ENCODE data around the gene IGFN1. TPM values are rescaled to one million over a fixed set of nuclear protein-coding genes. Genes with fewer than 3 reads are reported as not detected.

IGFN1 gene
- total and polyA plus RNA-seq, 2 experiments from 2014 or later, result 0.37 to 3.1 TPM

GRCh38 chr1:201272799-201273198, 82.2 kb downstream of the IGFN1 start:
- H3K9me2 ChIP-seq (replicated peaks; ENCODE audit: insufficient read depth), result no peaks in the 10 kb centered on the region
- no peak overlapping the region for H2AFZ ChIP-seq
- H3K79me2 ChIP-seq, result no peaks in the 10 kb centered on the region
- H3K4me2 ChIP-seq, result no peak overlapping the region
- no peaks in the 10 kb centered on the region for H3K27me3 ChIP-seq
- TF ChIP-seq, protein P1, sequence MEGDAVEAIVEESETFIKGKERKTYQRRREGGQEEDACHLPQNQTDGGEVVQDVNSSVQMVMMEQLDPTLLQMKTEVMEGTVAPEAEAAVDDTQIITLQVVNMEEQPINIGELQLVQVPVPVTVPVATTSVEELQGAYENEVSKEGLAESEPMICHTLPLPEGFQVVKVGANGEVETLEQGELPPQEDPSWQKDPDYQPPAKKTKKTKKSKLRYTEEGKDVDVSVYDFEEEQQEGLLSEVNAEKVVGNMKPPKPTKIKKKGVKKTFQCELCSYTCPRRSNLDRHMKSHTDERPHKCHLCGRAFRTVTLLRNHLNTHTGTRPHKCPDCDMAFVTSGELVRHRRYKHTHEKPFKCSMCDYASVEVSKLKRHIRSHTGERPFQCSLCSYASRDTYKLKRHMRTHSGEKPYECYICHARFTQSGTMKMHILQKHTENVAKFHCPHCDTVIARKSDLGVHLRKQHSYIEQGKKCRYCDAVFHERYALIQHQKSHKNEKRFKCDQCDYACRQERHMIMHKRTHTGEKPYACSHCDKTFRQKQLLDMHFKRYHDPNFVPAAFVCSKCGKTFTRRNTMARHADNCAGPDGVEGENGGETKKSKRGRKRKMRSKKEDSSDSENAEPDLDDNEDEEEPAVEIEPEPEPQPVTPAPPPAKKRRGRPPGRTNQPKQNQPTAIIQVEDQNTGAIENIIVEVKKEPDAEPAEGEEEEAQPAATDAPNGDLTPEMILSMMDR (IDR thresholded peaks at IDR 0.05; ENCODE audit: poor library complexity), result no peak
- TF ChIP-seq EZH2 (IDR thresholded peaks at IDR 0.05; ENCODE audit: borderline replicate concordance) (no peak), EZH2phosphoT487 (IDR thresholded peaks at IDR 0.05; ENCODE audit: low read depth, severe bottlenecking, unreplicated experiment) (no peak)
- H4K20me1 ChIP-seq (ENCODE audit: insufficient read depth, poor library complexity, severe bottlenecking), result no peaks in the 10 kb centered on the region
- no peaks in the 10 kb centered on the region for H3K4me1 ChIP-seq (ENCODE audit: insufficient read depth)
- DNase-seq (ENCODE audit: low spot score), result no peak
- H3K9me3 ChIP-seq (ENCODE audit: low read depth), result no peaks in the 10 kb centered on the region
- no peak overlapping the region for H3K27ac ChIP-seq
- no peak overlapping the region for H3K4me3 ChIP-seq
- no peaks in the 10 kb centered on the region for H3K36me3 ChIP-seq (replicated peaks; ENCODE audit: insufficient read depth, low read depth)
- WGBS (ENCODE audit: low lambda C conversion rate, missing lambda C conversion rate), result 83% methylated on average over 10 of the region's 10 CpGs

DNA sequence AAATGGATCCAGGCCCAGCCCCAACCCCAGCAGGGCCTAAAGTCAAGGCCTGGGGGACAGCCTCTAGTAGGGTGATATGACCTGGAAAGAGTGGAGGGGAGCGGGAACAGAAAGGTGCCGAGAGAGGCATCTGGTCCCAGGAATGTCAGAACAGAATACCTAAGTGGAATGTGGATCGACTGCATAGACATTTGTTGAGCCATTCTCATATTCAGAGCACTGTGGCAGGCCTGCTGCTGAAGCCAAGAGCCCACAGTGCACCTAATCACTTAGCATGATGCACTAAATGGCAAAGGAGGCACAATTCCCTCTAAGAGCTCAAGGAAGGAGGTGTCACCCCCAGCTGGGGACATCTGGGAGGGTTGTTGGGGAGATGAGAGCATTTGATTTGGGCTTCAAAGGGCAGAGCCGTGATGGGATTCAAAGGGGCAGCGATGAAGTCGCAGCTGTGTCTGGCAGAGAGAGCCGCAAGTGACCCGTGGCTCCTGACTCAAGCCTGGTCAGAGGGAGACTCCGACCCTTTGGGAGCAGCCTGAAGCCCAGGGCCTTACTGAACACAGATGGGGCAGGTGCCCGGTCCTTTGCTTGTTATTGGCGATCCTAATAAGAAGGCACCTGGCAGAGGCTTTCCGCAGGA, 84.1 kb downstream of the IGFN1 start:
- DNase-seq (ENCODE audit: low spot score), result no peak
- H3K9me2 ChIP-seq (replicated peaks; ENCODE audit: insufficient read depth), result no peaks in the 10 kb centered on the region
- no peaks in the 10 kb centered on the region for H4K20me1 ChIP-seq (ENCODE audit: insufficient read depth, poor library complexity, severe bottlenecking)
- TF ChIP-seq EZH2phosphoT487 (IDR thresholded peaks at IDR 0.05; ENCODE audit: low read depth, severe bottlenecking, unreplicated experiment), result no peak
- TF ChIP-seq, protein P1 (IDR thresholded peaks at IDR 0.05; ENCODE audit: poor library complexity), result no peak
- no peak for TF ChIP-seq EZH2 (IDR thresholded peaks at IDR 0.05; ENCODE audit: borderline replicate concordance)
- H3K4me1 ChIP-seq (ENCODE audit: insufficient read depth), result no peaks in the 10 kb centered on the region
- no peak overlapping the region for H3K4me3 ChIP-seq
- no peak overlapping the region for H2AFZ ChIP-seq
- no peak overlapping the region for H3K4me2 ChIP-seq
- H3K9me3 ChIP-seq (ENCODE audit: low read depth), result no peaks in the 10 kb centered on the region
- no peaks in the 10 kb centered on the region for H3K79me2 ChIP-seq
- no peaks in the 10 kb centered on the region for H3K27me3 ChIP-seq
- WGBS (ENCODE audit: low lambda C conversion rate, missing lambda C conversion rate), result 90% methylated on average over 12 of the region's 12 CpGs
- no peak overlapping the region for H3K27ac ChIP-seq
- H3K36me3 ChIP-seq (replicated peaks; ENCODE audit: insufficient read depth, low read depth), result no peaks in the 10 kb centered on the region

GRCh38 chr1:201275253-201275666, 84.6 kb downstream of the IGFN1 start:
- H3K4me2 ChIP-seq, result no peak overlapping the region
- no peak overlapping the region for H3K4me3 ChIP-seq
- H3K27me3 ChIP-seq, result no peaks in the 10 kb centered on the region
- no peaks in the 10 kb centered on the region for H3K36me3 ChIP-seq (replicated peaks; ENCODE audit: insufficient read depth, low read depth)
- no peaks in the 10 kb centered on the region for H3K9me3 ChIP-seq (ENCODE audit: low read depth)
- DNase-seq (ENCODE audit: low spot score), result no peak
- TF ChIP-seq EZH2 (IDR thresholded peaks at IDR 0.05; ENCODE audit: borderline replicate concordance), result no peak
- TF ChIP-seq, protein P1 (IDR thresholded peaks at IDR 0.05; ENCODE audit: poor library complexity), result no peak
- TF ChIP-seq EZH2phosphoT487 (IDR thresholded peaks at IDR 0.05; ENCODE audit: low read depth, severe bottlenecking, unreplicated experiment), result no peak
- no peak overlapping the region for H2AFZ ChIP-seq
- WGBS (ENCODE audit: low lambda C conversion rate, missing lambda C conversion rate), result 89% methylated on average over 15 of the region's 15 CpGs
- H3K79me2 ChIP-seq, result no peaks in the 10 kb centered on the region
- no peaks in the 10 kb centered on the region for H3K4me1 ChIP-seq (ENCODE audit: insufficient read depth)
- H3K27ac ChIP-seq, result no peak overlapping the region
- H3K9me2 ChIP-seq (replicated peaks; ENCODE audit: insufficient read depth), result no peaks in the 10 kb centered on the region
- no peaks in the 10 kb centered on the region for H4K20me1 ChIP-seq (ENCODE audit: insufficient read depth, poor library complexity, severe bottlenecking)
